ENCODE results near the gene PTPN7.

Gene PTPN7

DNA sequence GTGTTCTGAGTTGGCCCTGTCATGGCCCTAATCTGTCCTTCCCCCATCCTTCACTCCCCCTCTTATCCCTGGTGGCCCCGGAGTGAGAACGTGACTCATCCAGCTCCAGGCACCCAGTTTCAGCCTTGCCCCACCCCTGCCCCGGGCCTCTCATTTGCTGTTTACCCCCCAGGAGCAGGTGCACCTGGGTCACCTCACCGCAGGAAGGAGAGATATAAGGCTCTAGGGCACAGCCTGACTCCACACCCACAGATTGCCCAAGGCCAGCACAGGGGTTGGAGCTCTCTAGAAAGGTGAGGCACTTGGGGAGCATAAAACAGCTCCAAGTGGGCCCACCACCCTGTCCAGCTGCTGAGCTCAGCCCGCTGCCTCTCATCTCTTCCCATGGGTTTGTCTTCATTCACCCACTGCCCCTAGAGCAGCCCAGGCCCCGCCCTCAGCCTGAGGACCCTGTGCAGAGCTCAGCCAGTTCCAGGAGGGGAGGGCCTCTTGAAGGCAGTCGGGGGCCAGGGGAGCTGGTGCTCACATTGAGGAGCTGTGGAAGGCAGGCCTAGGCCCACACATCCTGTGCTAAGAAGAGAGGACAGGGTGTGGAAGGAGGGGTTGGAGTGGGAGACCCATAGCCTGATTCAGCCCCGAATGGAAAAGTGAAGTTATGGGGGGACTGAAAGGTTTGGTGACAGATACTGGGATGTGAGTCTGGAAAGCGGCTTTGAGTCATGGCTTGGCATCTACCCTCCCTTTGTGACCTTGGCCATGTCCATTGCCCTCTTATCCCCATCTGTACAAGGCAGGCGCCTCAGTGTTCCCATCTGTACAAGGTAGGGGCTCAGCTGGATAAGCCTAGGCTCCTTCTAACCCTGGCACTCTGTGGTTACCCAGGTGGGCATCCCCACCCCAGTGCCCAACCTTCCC, 53.8 kb downstream of the PTPN7 start:
- DNase-seq (ENCODE audit: low read depth in 2 of 2) = no peak

DNA sequence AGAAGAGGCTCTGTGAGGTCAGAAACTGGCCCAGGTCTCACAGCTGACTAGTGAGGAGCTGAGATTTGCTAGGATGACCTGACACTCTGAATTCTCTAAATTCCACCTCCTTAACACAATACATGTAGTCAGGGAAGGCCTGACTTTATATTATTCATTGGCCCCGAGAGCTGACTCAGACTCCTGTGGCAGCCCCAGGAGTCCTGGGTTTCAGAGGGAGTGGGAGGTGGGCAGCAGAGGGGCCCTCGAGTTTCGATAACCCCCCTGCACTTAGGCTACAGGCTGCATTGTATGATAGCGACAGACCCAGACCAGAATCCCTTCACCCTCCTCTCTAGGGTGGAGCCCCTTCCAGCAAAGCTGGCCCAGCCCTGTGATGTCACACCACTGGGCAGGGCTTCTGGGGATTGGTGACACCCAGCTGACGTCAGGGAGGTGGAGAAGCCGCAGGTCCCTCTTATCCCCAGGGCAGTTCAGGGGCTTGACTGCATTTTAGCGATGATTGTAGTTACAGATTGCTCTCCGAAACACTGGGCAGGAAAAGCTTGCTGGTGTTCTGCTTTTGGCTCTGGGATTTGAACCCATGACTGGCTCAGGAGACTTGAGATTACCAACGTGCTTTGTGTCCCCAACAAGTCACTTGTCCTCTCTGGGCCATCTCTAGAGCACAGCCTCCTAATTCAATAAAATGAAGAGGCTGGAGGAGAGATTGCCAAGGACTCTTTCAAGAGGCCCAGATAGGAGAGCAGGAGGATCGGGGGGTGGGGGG, 54.6 kb downstream of the PTPN7 start:
- no peak for DNase-seq (ENCODE audit: low read depth in 2 of 2)

DNA sequence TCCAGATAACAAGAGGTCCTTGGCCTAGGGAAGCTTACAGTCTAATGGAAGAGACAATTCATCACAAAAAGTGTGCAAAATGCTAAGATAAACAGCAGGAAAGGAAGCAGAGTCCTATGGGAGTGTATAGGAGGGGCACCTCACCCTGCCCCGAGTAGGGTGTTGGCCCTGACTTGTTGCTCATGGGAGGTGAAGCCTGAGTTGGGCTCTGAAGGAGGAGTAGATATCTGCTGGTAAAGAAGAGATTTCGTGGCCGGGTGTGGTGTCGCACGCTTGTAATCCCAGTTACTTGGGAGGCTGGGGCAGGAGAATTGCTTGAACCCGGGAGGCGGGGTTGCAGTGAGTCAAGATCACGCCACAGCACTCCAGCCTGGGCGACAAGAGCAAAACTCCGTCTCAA, 56.3 kb downstream of the PTPN7 start:
- no peak for DNase-seq (ENCODE audit: low read depth in 2 of 2)

DNA sequence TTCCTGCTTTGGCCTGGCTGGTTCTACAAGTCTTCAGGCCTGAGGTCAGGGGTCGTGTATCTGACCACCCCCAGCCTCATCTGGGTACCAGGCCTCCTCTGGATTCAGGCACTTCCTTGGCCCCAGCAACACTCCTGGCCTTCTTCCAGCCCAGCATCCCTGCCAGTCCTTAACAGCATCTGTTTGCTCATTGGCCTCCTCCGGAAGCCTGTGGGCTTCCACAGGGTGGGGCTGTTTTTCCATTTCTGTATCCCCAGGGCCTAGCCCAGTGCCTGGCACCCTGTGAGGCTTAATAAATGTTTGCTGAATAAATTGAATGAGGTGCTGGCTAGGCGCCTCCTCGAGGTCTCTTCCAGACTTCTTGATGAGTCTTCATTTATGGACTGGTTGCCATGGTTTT, 59.2 kb downstream of the PTPN7 start:
- no peak for DNase-seq (ENCODE audit: low read depth in 2 of 2)
